ENCODE measurements around the gene PLOD2.

The PLOD2 gene

GRCh38 chr3:146160964-146161662, at the start of gene PLOD2:
Gene PLOD2 (minus strand): TSS chr3:146161184. CDS start chr3:146160989, 195 bp downstream.
- no peak for DNase-seq (ENCODE audit: low read depth, low spot score)

- no peak for DNase-seq (ENCODE audit: low read depth, low spot score)
Measured at GRCh38 chr3:146209371-146209770, 48.4 kb upstream of the PLOD2 start.

- no peak for DNase-seq (ENCODE audit: low read depth, low spot score)
Measured at GRCh38 chr3:146203776-146204175, 42.8 kb upstream of the PLOD2 start.

GRCh38 chr3:146200461-146201220, 39.7 kb upstream of the PLOD2 start:
- DNase-seq (ENCODE audit: low read depth, low spot score): no peak

GRCh38 chr3:146199762-146200161, 38.8 kb upstream of the PLOD2 start:
- no peak for DNase-seq (ENCODE audit: low read depth, low spot score)

- DNase-seq (ENCODE audit: low read depth, low spot score): no peak
Measured at GRCh38 chr3:146196789-146197188, 35.8 kb upstream of the PLOD2 start.

GRCh38 chr3:146195605-146196004, 34.6 kb upstream of the PLOD2 start:
- no peak for DNase-seq (ENCODE audit: low read depth, low spot score)

GRCh38 chr3:146195030-146195429, 34.0 kb upstream of the PLOD2 start:
- DNase-seq (ENCODE audit: low read depth, low spot score): no peak

- no peak for DNase-seq (ENCODE audit: low read depth, low spot score)
Measured at GRCh38 chr3:146191051-146191450, 30.1 kb upstream of the PLOD2 start.

- DNase-seq (ENCODE audit: low read depth, low spot score): no peak
Measured at GRCh38 chr3:146189519-146190173, 28.7 kb upstream of the PLOD2 start.

- DNase-seq (ENCODE audit: low read depth, low spot score): no peak
Measured at GRCh38 chr3:146187334-146187950, 26.5 kb upstream of the PLOD2 start.

GRCh38 chr3:146184241-146185015, 23.4 kb upstream of the PLOD2 start:
- no peak for DNase-seq (ENCODE audit: low read depth, low spot score)

- DNase-seq (ENCODE audit: low read depth, low spot score): no peak
Measured at GRCh38 chr3:146181216-146181615, 20.2 kb upstream of the PLOD2 start.

GRCh38 chr3:146180376-146180775, 19.4 kb upstream of the PLOD2 start:
- no peak for DNase-seq (ENCODE audit: low read depth, low spot score)

- DNase-seq (ENCODE audit: low read depth, low spot score): no peak
Measured at GRCh38 chr3:146178006-146178689, 17.2 kb upstream of the PLOD2 start.

GRCh38 chr3:146177519-146177918, 16.5 kb upstream of the PLOD2 start:
- no peak for DNase-seq (ENCODE audit: low read depth, low spot score)

GRCh38 chr3:146177072-146177471, 16.1 kb upstream of the PLOD2 start:
- DNase-seq (ENCODE audit: low read depth, low spot score): no peak

- no peak for DNase-seq (ENCODE audit: low read depth, low spot score)
Measured at GRCh38 chr3:146172586-146172985, 11.6 kb upstream of the PLOD2 start.

GRCh38 chr3:146170591-146170990, 9.6 kb upstream of the PLOD2 start:
- DNase-seq (ENCODE audit: low read depth, low spot score): no peak

- no peak for DNase-seq (ENCODE audit: low read depth, low spot score)
Measured at GRCh38 chr3:146169891-146170290, 8.9 kb upstream of the PLOD2 start.

- DNase-seq (ENCODE audit: low read depth, low spot score): no peak
Measured at GRCh38 chr3:146166826-146167225, 5.8 kb upstream of the PLOD2 start.

Measured in smooth muscle cell of the brain vasculature (primary cell).